IPS-18c (cell line): Measurements from ENCODE around the gene DUSP7.
"Not testable (repeated sequence)": the region's sequence is repeated elsewhere in the genome, so short reads cannot be mapped to it uniquely, and the experiment has no call there.

Source experiments
- H3K4me3 ChIP-seq: 2 replicates; pipeline ENCODE4 v1.7.0; 2013; ENCODE audit warnings: low read depth, mild to moderate bottlenecking, low read length, moderate library complexity; ENCODE audit not compliant: insufficient read depth
- H3K9me3 ChIP-seq: one replicate; pipeline ENCODE4 v1.6.1; 2013; ENCODE audit warnings: mild to moderate bottlenecking, low read length, moderate library complexity; ENCODE audit not compliant: control insufficient read depth, insufficient read depth

Gene DUSP7

DNA sequence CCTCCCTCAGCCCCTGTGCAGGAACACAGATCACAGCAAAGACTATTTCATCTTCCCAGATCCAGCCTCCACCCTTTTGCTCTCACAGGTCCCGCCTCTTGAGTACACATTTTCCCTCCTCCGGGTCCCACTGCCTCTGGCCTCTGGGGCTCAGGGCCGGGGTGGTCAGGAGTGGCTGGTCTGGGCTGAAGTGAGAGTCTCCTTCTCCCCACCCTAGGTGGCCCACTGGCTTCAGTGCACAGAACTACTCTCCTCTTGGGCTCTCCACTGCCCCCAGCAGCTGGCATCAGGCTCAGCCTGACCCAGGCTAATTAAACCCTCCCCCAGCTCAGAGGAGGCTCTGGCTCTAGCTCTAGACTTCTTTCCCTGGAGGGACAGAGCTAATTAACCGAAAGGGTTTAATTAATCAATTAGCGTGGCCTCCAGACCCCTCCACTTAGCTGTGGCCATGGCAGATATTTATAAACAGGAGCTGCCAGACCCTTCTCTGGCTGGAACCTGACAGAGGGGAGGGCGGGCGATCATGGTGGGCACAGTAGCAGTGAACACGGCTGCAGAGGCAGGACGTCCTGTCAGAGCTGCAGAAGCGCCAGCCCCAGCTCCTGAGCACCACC, 15.1 kb downstream of the DUSP7 start:
- H3K4me3 ChIP-seq, result no peak overlapping the region
- H3K9me3 ChIP-seq, result no peaks in the 10 kb centered on the region

DNA sequence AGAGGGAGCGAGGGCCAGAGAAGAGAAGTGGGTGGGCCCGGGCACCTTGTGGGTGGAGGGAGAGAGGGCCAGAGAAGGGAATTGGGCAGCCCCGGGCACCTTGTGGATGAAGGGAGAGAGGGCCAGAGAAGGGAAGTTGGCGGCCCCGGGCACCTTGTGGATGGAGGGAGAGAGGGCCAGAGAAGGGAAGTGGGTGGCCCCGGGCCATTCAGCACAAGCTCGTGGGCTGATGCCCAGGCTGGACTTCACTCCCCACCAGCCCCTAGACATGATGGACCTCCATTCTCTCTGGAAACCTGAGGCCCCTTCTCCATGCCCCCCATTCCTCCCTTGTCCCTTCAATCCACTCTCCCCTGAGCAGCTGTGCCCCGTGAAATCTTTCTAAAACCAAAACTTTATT, 15.8 kb downstream of the DUSP7 start:
- Histone ChIP-seq H3K4me3 (no peak overlapping the region), H3K9me3 (no peaks in the 10 kb centered on the region)

DNA sequence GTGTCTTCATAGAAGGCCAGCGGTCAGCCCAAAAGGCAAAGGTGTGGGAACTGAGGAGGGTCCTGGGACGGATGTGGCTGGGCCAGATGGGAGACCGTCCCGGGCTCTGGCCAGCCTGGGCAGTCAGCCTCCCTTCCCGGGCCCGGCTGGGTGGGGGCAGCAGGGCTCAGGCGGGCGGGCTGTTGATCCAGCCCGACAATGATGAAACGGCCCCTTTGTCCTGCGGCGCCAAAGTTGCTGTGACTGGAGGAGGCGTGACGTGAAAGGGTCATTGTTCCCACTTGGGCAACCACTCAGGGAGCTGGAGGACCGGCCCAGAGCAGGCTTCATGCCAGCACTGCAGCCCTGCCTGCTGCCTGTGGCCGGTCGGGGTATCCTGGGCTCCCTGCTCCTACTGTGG, 16.5 kb downstream of the DUSP7 start:
- Histone ChIP-seq H3K4me3 (no peak overlapping the region), H3K9me3 (no peaks in the 10 kb centered on the region)

DNA sequence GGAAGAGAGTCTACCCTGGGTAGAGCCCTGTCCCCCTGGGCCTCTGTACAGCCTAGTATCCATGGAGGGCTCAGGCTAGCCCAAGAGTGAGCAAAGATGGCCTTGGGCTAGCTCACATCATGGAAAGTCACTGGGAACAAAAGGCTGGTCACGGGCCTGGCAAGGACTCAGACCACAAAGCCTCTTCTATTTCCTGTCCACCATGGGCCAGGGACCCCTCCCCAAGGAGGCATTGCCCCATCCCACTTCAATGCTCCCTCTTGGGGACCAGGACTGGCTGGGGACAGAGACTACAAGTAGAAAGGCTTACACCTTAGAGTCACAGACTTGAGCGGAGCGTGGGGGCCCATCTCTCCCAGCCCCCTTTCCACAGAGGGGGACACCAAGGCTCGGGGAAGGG, 16.9 kb downstream of the DUSP7 start:
- H3K9me3 ChIP-seq, result no peaks in the 10 kb centered on the region
- no peak overlapping the region for H3K4me3 ChIP-seq

DNA sequence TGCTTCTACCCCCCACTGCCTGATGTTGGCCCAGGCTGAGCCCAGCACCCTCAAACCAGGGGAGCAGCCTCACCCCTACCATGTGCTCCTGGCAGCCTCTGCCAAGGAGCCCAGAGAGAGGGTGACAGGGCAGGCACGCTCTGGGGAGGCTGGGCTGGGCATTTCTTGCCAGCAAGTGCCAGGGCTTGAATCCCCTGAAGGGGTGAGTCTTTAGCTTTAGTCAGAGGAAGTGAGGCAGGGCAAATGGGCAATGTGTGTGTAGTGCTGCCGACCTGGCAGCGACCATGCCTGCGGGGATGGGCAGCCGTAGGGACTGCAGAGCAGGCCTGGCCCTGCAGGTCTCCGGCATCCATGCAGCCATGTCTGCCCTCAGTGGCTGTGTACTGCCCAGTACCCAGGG, 18.1 kb downstream of the DUSP7 start:
- Histone ChIP-seq H3K4me3 (no peak overlapping the region), H3K9me3 (no peaks in the 10 kb centered on the region)

DNA sequence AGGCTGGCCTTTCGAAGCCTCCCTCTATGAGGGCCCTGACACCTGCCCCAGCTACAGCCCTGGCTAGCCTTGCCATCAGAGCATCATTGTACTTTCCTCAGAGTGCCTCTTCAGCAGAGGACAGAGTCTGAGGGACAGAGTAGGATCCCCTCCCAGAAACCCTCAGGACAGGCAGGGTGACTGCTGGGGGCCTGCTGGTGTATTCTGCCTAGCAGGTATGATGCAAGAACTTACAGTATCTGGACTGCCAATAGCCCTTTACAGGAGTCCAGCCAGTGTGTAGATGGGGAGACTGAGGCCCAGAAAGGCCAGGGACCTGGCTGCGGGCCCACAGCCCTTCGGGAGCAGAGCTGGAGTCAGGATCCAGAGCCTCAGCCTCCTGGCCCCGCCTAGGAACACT, 19.1 kb downstream of the DUSP7 start:
- Histone ChIP-seq H3K4me3 (no peak overlapping the region), H3K9me3 (no peaks in the 10 kb centered on the region)

DNA sequence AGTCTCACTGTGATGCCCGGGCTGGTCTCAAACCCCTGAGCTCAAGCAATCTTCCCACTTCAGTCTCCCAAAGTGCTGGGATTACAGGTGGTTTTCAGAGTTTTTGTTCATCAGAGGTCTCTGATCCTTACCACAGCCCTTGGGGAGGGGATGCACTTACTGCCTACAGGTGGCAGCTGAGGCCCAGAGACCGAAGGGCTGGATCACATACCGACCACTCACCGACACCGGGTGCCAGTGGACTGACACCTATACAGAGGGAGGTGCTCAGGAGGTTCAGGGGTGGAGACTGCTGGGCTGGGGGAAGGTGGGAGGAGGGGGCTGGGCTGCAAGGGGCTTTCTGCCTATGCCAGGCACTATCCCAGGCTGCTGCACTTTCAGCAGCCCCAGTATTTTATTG, 19.5 kb downstream of the DUSP7 start:
- no peak overlapping the region for H3K4me3 ChIP-seq
- no peaks in the 10 kb centered on the region for H3K9me3 ChIP-seq

DNA sequence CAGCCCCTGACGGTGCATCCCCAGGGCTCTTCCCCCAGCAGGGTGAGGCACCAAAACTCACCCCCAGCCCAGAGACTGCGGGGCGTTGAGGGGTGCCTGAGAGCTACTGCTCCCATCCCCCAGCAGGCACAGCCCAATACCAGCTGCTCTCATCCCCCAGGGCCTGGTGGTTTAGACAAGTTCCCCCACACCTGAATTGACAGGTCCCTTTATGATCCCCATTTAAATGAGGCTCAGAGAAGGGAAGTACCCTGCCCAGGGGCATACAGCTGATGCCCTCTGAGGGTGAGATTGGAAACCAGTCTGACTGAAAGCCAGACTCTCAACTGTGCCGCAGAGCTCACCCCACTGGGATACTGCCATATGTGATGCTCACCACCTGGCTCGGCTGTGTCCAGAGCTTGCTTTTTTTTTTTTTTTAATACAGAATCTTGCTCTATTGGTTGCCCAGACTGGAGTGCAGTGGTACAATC, 20.1 kb downstream of the DUSP7 start:
- Histone ChIP-seq H3K4me3 (no peak overlapping the region), H3K9me3 (no peaks in the 10 kb centered on the region)

DNA sequence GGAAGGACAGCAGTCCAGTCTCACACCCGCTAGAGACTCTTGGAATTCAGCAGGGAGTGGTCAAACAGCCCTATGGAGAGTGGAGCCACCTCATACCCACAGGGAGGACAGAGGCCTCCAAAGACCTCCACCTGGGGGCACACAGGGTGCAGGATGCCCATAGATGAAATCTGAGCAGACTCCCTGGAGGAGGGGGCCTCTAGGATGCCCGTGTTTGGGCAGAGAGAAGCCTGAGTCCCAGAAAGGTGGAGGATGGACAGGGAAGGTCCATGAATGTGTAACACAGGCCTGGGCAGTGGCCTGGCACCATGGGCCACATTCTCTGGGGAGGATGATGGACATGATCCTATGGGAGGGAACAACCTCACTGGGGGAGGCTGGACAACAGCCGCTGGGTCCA, 21.7 kb downstream of the DUSP7 start:
- Histone ChIP-seq H3K4me3 (no peak overlapping the region), H3K9me3 (no peaks in the 10 kb centered on the region)

DNA sequence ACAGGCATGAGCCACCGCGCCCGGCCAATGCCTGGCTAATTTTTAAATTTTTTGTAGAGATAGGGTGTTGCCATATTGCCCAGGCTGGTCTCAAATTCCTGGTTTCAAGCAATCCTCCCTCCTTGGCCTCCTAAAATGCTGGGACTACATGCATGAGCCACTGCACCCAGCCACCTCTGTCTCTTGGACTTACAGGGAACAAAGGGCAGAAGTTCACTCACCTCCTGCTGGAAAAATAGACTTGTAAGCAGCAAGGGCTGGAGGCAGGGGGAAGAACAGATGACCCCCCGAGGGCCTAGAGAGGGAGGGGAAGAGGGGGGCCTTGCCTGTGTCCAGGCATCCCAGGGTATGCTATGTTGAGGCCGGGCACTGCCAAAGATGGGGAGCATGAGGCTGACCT, 22.2 kb downstream of the DUSP7 start:
- no peak overlapping the region for H3K4me3 ChIP-seq
- H3K9me3 ChIP-seq, result no peaks in the 10 kb centered on the region

DNA sequence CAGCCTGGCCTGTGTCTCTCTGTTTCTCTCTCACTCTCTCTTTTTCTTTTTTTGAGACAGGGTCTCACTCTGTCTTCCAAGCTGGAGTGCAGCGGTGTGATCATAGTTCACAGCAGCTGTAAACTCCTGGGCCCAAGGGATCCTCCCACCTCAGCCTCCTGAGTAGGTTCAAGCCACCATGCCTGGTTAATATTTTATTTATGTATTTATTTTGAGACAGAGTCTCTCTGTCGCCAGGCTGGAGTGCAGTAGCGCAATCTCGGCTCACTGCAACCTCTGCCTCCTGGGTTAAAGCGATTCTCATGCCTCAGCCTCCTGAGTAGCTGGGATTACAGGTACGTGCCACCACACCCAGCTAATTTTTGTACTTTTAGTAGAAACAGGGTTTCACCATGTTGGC, 22.6 kb downstream of the DUSP7 start:
- not testable (repeated sequence) for H3K9me3 ChIP-seq, H3K4me3 ChIP-seq

DNA sequence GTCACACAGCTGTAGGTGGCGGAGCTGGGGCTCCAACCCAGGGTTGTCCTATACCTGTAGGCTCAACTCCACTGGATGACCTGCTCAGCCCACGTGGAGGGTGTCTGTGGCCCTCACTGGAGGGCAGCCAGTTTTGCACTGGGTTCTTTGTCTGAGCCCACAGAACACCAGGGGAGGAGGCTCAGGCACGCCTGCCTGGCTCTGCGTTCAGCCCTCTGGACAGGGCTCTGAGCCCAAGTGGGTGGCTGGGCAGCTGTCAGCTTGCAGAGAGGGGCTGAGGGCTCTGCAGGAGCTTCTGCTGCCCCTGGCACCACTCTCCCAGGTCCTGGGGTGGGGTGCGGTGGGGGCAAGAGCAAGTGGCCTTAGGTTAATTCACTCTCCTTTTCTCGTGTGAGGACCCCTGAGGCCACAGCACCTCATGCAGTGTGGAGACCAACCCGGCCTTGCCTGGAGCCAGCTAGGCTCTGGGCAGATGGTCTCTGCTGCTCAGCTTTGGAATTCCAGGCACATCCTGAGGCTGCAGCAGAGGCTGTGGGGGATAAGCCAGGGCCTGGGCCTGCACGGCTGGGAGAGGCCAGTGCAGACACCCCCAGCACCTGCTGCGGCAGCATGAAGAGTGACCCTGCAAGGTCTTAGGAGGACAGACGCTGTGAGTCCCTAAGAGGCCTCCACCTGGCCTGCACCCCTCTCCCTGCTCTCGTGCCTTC, 23.5 kb downstream of the DUSP7 start:
- H3K9me3 ChIP-seq, result no peaks in the 10 kb centered on the region
- no peak overlapping the region for H3K4me3 ChIP-seq

DNA sequence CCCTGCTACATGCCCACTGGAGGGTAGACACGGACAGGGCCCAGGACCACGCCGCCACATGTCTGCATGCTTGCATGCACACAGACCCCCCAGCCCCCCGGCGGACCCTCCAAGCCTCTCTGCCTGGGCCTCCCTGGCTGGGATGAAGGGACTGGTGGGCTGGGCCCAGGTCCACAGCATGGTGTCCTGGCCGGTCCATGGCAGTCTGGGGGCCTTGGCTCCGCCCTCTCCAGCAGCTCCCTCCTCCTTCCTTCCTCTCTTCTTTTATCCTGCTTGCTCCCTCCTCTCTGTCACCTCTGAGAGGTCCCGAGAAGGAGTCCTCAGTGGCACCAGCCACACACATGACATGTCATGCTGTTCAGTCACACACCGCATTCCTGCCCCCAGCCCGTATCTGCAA, 24.5 kb downstream of the DUSP7 start:
- no peaks in the 10 kb centered on the region for H3K9me3 ChIP-seq
- no peak overlapping the region for H3K4me3 ChIP-seq

DNA sequence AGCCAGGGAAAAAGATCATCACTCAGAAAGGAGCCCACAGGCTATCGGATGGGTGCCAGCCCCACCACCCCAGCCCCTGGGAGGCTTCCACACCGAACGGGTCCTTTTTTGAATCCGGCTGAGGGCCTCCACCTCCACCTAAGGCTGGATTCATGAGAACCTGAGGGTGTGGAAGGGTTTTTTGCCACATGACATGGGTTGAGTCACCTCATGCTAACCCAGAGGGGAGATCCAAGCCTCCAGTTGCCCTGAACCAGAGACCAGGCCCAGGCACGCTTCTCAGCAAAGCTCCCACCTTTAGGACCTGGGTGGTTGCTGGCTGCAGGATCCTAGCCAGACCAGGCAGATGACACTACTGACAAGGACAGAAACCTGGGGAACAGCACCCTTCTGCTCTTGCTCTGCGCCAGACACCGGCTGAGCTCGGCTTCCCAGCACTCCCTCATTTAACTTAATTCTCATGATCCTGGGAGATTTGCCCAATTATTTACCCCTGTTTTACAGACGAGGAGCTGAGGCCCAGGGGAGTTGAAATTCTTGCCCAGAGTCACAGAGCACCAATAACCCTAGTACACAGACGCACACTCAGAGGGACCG, 25.6 kb downstream of the DUSP7 start:
- H3K9me3 ChIP-seq, result no peaks in the 10 kb centered on the region
- H3K4me3 ChIP-seq, result no peak overlapping the region

DNA sequence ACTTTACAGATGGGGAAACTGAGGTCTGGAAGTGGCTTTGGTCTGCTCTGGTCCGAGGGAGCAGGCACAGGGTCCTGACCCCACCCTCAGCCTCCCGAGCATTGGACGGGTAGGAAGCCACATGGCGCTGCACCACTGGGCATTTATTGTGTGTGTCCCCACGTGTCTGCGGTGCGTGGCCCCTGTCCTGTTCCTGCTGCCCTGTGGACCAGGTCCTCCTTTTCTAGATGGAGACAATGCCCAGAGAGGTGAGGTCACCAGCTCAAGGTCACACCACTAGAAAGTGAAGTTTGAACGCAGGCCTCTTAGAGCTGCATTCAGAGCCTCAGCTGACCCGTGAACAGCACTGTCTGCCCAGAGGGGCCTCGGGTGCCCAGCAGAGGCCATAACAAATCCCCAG, 26.8 kb downstream of the DUSP7 start:
- H3K4me3 ChIP-seq, result no peak overlapping the region

DNA sequence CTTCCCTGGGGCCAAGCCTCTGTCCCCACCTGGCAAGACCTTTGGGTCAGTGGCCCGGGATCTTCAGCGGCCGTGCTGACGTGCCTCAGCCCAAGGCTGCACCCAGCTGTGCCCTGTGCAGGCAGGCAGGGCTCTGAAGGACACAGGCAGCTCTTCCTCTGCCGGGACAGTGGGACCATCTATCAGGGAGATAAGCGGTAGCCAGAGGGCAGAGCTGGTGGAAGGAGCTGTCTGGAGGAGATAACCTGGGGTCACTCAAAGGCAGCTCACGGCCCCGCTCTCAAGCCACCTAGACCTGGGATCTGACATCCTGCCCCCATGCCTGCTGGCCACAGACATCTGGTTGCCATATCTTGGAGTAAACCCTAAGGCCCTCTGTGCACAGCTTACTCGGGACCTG, 27.3 kb downstream of the DUSP7 start:
- Histone ChIP-seq H3K9me3 (no peaks in the 10 kb centered on the region), H3K4me3 (no peak overlapping the region)

More for the DNA sequence above, 26.8 kb downstream of the DUSP7 start:
- H3K9me3 ChIP-seq, result no peaks in the 10 kb centered on the region

DNA sequence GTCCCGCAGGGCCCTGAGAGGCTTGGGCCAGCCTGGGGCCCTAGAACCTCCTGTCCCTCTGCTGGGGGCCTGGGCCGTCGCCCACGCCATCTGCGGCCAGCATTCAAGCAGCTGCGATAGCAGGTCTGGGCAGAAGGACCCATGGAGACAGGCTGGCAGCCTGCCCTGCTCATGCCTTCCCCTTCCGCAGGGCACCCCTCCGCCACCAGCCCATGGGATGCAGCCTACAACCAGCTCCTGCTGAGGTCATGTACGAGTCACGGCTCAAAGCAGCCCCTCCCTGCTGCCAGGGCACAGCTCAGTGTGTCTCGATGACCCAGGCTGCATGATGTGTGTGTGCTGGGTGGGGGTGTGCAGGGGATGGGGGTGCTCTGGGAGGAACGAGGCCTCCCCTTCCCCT, 27.8 kb downstream of the DUSP7 start:
- Histone ChIP-seq H3K4me3 (no peak overlapping the region), H3K9me3 (no peaks in the 10 kb centered on the region)

DNA sequence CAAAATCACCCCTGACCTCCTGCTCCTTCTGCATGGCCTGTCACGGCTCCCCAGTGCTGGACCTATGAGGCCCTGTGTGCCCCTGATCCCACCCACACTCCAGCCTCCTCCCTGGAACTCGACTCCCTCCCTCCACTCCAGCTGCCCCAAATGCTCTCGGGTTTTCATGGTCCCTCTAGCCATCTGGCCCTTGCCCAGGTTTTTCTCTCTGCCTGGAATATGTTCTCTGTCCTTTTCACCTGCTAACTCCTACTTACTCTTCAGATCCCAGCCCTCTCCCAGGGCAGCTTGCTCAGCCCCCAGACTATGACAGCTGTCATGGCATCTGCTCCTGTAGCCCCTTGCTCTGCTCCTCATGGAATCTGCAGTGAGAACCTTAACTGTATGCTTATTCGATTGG, 30.3 kb downstream of the DUSP7 start:
- no peaks in the 10 kb centered on the region for H3K9me3 ChIP-seq
- H3K4me3 ChIP-seq, result no peak overlapping the region
